Hepatocyte (in vitro differentiated cells): ENCODE data around the gene PIK3R1. TPM values are rescaled to one million over a fixed set of nuclear protein-coding genes. Genes with fewer than 3 reads are reported as not detected.

ENCODE experiments used
- DNase-seq: peaks from one replicate; pipeline ENCODE4 v3.0.0-alpha.2; 2016; ENCODE audit warnings: low spot score
- H2AFZ ChIP-seq: fragments of 200-600 bp; sonication (generic); 2 replicates; pipeline ENCODE4 v1.6.0; 2016; ENCODE audit warnings: antibody characterized with exemption, mild to moderate bottlenecking
- H3K27ac ChIP-seq: fragments of 200-600 bp; sonication (generic); 2 replicates; pipeline ENCODE4 v1.5.1; 2016; ENCODE audit warnings: mild to moderate bottlenecking
- H3K27me3 ChIP-seq: fragments of 200-600 bp; sonication (generic); 2 replicates; pipeline ENCODE4 v1.6.1; 2016
- H3K36me3 ChIP-seq: fragments of 200-600 bp; sonication (generic); replicated peaks from 2 replicates; pipeline ENCODE4 v1.5.1; 2016; ENCODE audit warnings: low read depth; ENCODE audit not compliant: insufficient read depth
- H3K4me1 ChIP-seq: fragments of 200-600 bp; sonication (generic); 2 replicates; pipeline ENCODE4 v1.5.1; 2016; ENCODE audit warnings: mild to moderate bottlenecking, moderate library complexity; ENCODE audit not compliant: insufficient read depth
- H3K4me2 ChIP-seq: fragments of 200-600 bp; sonication (generic); 2 replicates; pipeline ENCODE4 v1.6.0; 2016
- H3K4me3 ChIP-seq: fragments of 200-600 bp; sonication (generic); 2 replicates; pipeline ENCODE4 v1.5.1; 2016; ENCODE audit warnings: mild to moderate bottlenecking
- H3K79me2 ChIP-seq: fragments of 200-600 bp; sonication (generic); 2 replicates; pipeline ENCODE4 v1.6.0; 2017; ENCODE audit warnings: mild to moderate bottlenecking
- H3K9me2 ChIP-seq: fragments of 200-600 bp; sonication (generic); replicated peaks from 2 replicates; pipeline ENCODE4 v1.6.0; 2017; ENCODE audit warnings: mild to moderate bottlenecking; ENCODE audit not compliant: insufficient read depth
- H3K9me3 ChIP-seq: fragments of 200-600 bp; sonication (generic); 2 replicates; pipeline ENCODE4 v1.5.1; 2016; ENCODE audit warnings: low read depth, mild to moderate bottlenecking
- H4K20me1 ChIP-seq: fragments of 200-600 bp; sonication (generic); 2 replicates; pipeline ENCODE4 v1.6.0; 2016; ENCODE audit warnings: mild to moderate bottlenecking; ENCODE audit not compliant: insufficient read depth, poor library complexity, severe bottlenecking
- EZH2 ChIP-seq: fragments of 200-600 bp; sonication (generic); IDR thresholded peaks from 2 replicates; pipeline ENCODE4 v1.6.1; 2016; ENCODE audit warnings: antibody characterized with exemption, mild to moderate bottlenecking, borderline replicate concordance
- EZH2phosphoT487 ChIP-seq: fragments of 200-600 bp; sonication (generic); IDR thresholded peaks from one replicate; pipeline ENCODE4 v1.6.1; 2018; ENCODE audit warnings: antibody characterized with exemption, mild to moderate bottlenecking, low read depth, moderate library complexity; ENCODE audit not compliant: unreplicated experiment, severe bottlenecking
- WGBS: methylation state at CpG from one replicate; pipeline ENCODE4 v1.1.6; 2016; ENCODE audit warnings: low lambda C conversion rate; ENCODE audit errors: missing lambda C conversion rate; 5-methylcytosine and 5-hydroxymethylcytosine counted together
- polyA plus RNA-seq: library from polyadenylated mRNA; unstranded; fragments of >200 nt; fragmentation: Nextera tagmentation; extraction: Ambion mirVana; gene quantifications from 2 replicates; pipeline ENCODE4 v1.2.1, GENCODE V29; 2016
- total RNA-seq: library from RNA; depleted of rRNA; stranded (reverse); fragments of >200 nt; gene quantifications from 2 replicates; pipeline ENCODE4 v1.2.3, GENCODE V29; 2014
- TF ChIP-seq, protein P1 (sequence below): fragments of 200-600 bp; sonication (generic); IDR thresholded peaks from 2 replicates; pipeline ENCODE4 v1.5.1; 2016; ENCODE audit warnings: antibody characterized with exemption, mild to moderate bottlenecking; ENCODE audit not compliant: poor library complexity

Gene PIK3R1
- total and polyA plus RNA-seq, 2 experiments from 2014 or later, result 38.9 to 109 TPM

GRCh38 chr5:68255305-68256120 lies 40.0 kb downstream of the PIK3R1 start:
- Histone ChIP-seq H3K4me1 (peaks cover 65% of the 10 kb centered on the region), H3K27ac (peak overlapping the region; percentile 14), H3K9me2 (no peaks in the 10 kb centered on the region), H3K79me2 (peaks cover 98% of the 10 kb centered on the region), H4K20me1 (peaks cover 35% of the 10 kb centered on the region), H3K27me3 (no peaks in the 10 kb centered on the region), H3K4me2 (peak overlapping the region; percentile 14), H3K9me3 (no peaks in the 10 kb centered on the region), H3K36me3 (no peaks in the 10 kb centered on the region), H2AFZ (no peak overlapping the region), H3K4me3 (no peak overlapping the region)
- DNase-seq, result no peak
- WGBS, result 80% methylated on average over 6 of the region's 6 CpGs
- TF ChIP-seq EZH2phosphoT487 (no peak), EZH2 (no peak)
- TF ChIP-seq, protein P1, sequence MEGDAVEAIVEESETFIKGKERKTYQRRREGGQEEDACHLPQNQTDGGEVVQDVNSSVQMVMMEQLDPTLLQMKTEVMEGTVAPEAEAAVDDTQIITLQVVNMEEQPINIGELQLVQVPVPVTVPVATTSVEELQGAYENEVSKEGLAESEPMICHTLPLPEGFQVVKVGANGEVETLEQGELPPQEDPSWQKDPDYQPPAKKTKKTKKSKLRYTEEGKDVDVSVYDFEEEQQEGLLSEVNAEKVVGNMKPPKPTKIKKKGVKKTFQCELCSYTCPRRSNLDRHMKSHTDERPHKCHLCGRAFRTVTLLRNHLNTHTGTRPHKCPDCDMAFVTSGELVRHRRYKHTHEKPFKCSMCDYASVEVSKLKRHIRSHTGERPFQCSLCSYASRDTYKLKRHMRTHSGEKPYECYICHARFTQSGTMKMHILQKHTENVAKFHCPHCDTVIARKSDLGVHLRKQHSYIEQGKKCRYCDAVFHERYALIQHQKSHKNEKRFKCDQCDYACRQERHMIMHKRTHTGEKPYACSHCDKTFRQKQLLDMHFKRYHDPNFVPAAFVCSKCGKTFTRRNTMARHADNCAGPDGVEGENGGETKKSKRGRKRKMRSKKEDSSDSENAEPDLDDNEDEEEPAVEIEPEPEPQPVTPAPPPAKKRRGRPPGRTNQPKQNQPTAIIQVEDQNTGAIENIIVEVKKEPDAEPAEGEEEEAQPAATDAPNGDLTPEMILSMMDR, result no peak

DNA sequence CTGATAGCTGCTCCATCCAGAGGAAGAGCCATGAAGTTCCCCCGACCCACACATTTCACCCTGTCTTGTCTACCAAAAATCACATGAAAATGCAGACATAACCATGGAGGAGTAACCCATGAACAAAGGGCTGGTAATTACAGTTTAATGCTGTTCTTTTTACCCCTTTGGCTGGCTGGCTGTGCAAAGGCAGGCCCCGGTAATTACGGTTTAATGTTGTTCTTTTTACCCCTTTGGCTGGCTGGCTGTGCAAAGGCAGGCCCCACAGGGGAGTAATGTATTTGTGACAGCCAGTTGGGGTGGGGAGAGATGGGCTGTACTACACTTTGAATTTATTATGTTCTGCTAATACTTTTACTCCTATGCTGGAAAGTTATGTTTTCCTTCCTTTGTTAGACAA lies 41.7 kb downstream of the PIK3R1 start:
- 82% methylated on average over 3 of the region's 3 CpGs for WGBS
- H3K4me3 ChIP-seq, result no peak overlapping the region
- H3K27ac ChIP-seq, result no peak overlapping the region
- no peak overlapping the region for H3K4me2 ChIP-seq
- DNase-seq, result no peak
- H3K27me3 ChIP-seq, result no peaks in the 10 kb centered on the region
- TF ChIP-seq, protein P1, result no peak
- H3K4me1 ChIP-seq, result peaks cover 58% of the 10 kb centered on the region
- H3K79me2 ChIP-seq, result peaks cover 98% of the 10 kb centered on the region
- H3K9me3 ChIP-seq, result no peaks in the 10 kb centered on the region
- no peak overlapping the region for H2AFZ ChIP-seq
- H3K36me3 ChIP-seq, result no peaks in the 10 kb centered on the region
- H3K9me2 ChIP-seq, result no peaks in the 10 kb centered on the region
- H4K20me1 ChIP-seq, result peaks cover 36% of the 10 kb centered on the region

- Histone ChIP-seq H4K20me1 (peaks cover 36% of the 10 kb centered on the region), H3K36me3 (no peaks in the 10 kb centered on the region), H3K79me2 (peaks cover 98% of the 10 kb centered on the region), H3K9me2 (no peaks in the 10 kb centered on the region), H3K27ac (no peak overlapping the region), H3K4me2 (no peak overlapping the region), H3K27me3 (no peaks in the 10 kb centered on the region), H3K4me3 (no peak overlapping the region), H3K9me3 (no peaks in the 10 kb centered on the region), H3K4me1 (peaks cover 51% of the 10 kb centered on the region), H2AFZ (no peak overlapping the region)
- 80% methylated on average over 4 of the region's 4 CpGs for WGBS
- no peak for DNase-seq
- TF ChIP-seq EZH2 (no peak), EZH2phosphoT487 (no peak)
- TF ChIP-seq, protein P1, result no peak
Observed at GRCh38 chr5:68258531-68258930, 43.0 kb downstream of the PIK3R1 start.
